Neuronal stem cell (in vitro differentiated cells): ENCODE data around the gene ABCA5. TPM values are rescaled to one million over a fixed set of nuclear protein-coding genes. Genes with fewer than 3 reads are reported as not detected.
"Not testable (repeated sequence)": the region's sequence is repeated elsewhere in the genome, so short reads cannot be mapped to it uniquely, and the experiment has no call there.

Source experiments
- DNase-seq: peaks from one replicate; pipeline ENCODE4 v3.0.0-alpha.2; 2013; ENCODE audit warnings: low spot score
- H2AFZ ChIP-seq: one replicate; pipeline ENCODE4 v1.6.1; 2013; ENCODE audit warnings: mild to moderate bottlenecking, low read length, inconsistent platforms
- H2AK5ac ChIP-seq: 2 replicates; pipeline ENCODE4 v1.6.1; 2013; ENCODE audit warnings: low read depth, mild to moderate bottlenecking, inconsistent platforms, low read length, moderate library complexity, mixed read lengths
- H2BK120ac ChIP-seq: 2 replicates; pipeline ENCODE4 v1.6.1; 2013; ENCODE audit warnings: low read depth, mild to moderate bottlenecking, inconsistent platforms, low read length, moderate library complexity, mixed read lengths
- H2BK12ac ChIP-seq: one replicate; pipeline ENCODE4 v1.6.1; 2013; ENCODE audit warnings: low read length, inconsistent platforms
- H2BK15ac ChIP-seq: 2 replicates; pipeline ENCODE4 v1.6.1; 2013; ENCODE audit warnings: mild to moderate bottlenecking, low read length, inconsistent platforms, mixed read lengths
- H2BK5ac ChIP-seq: one replicate; pipeline ENCODE4 v1.6.1; 2013; ENCODE audit warnings: inconsistent platforms, mild to moderate bottlenecking, low read length, moderate library complexity
- H3K14ac ChIP-seq: one replicate; pipeline ENCODE4 v1.6.1; 2013; ENCODE audit warnings: low read length, inconsistent platforms
- H3K18ac ChIP-seq: 2 replicates; pipeline ENCODE4 v1.6.1; 2013; ENCODE audit warnings: low read length, inconsistent platforms
- H3K23ac ChIP-seq: 2 replicates; pipeline ENCODE4 v1.6.1; 2013; ENCODE audit warnings: low read depth, mild to moderate bottlenecking, mixed read lengths, low read length, inconsistent platforms; ENCODE audit not compliant: poor library complexity
- H3K27ac ChIP-seq: replicated peaks from 3 replicates; pipeline ENCODE4 v1.5.1; 2013; ENCODE audit warnings: low read length, inconsistent platforms
- H3K27me3 ChIP-seq, 3 experiments: 2 replicates each; pipeline ENCODE4 v1.6.1; 2013; ENCODE audit warnings: low read length in 3 of 3, mild to moderate bottlenecking in 2 of 3, inconsistent platforms in 1 of 3, low read depth in 1 of 3, mixed read lengths in 1 of 3, moderate library complexity in 1 of 3; ENCODE audit not compliant: control insufficient read depth in 3 of 3, insufficient read depth in 3 of 3
- H3K36me3 ChIP-seq, 2 donors: replicated peaks in 1 of 2; 2 replicates each; pipeline ENCODE4 v1.6.1; 2013; ENCODE audit warnings: low read length in 2 of 2; ENCODE audit not compliant: control insufficient read depth in 2 of 2, insufficient read depth in 2 of 2
- H3K4ac ChIP-seq: 2 replicates; pipeline ENCODE4 v1.6.1; 2013; ENCODE audit warnings: inconsistent platforms, mild to moderate bottlenecking, low read length, moderate library complexity
- H3K4me1 ChIP-seq, 2 donors: 1 replicate in 1 of 2; 2 replicates in 1 of 2; pipeline ENCODE4 v1.6.1; 2013; ENCODE audit warnings: low read length in 2 of 2, low read depth in 1 of 2; ENCODE audit not compliant: control insufficient read depth in 2 of 2, insufficient read depth in 1 of 2
- H3K4me2 ChIP-seq: one replicate; pipeline ENCODE4 v1.6.1; 2013; ENCODE audit warnings: mild to moderate bottlenecking, low read length, inconsistent platforms; ENCODE audit not compliant: insufficient read depth, poor library complexity, severe bottlenecking
- H3K4me3 ChIP-seq, 2 donors: 2 replicates each; pipeline ENCODE4 v1.5.1; 2013; ENCODE audit warnings: low read length in 2 of 2, mild to moderate bottlenecking in 2 of 2, inconsistent platforms in 1 of 2, moderate library complexity in 1 of 2
- H3K79me1 ChIP-seq: one replicate; pipeline ENCODE4 v1.6.1; 2013; ENCODE audit warnings: low read depth, mild to moderate bottlenecking, inconsistent platforms, low read length, moderate library complexity
- H3K9ac ChIP-seq: one replicate; pipeline ENCODE4 v1.6.1; 2013; ENCODE audit warnings: mild to moderate bottlenecking, low read depth, low read length, inconsistent platforms; ENCODE audit not compliant: poor library complexity
- H3K9me3 ChIP-seq, 2 donors: replicated peaks in 1 of 2; 2 replicates each; pipeline versions ENCODE3 to v1.6.1; 2013; ENCODE audit warnings: low read length in 2 of 2, mild to moderate bottlenecking in 2 of 2, inconsistent platforms in 1 of 2, low read depth in 1 of 2, mixed read lengths in 1 of 2, moderate library complexity in 1 of 2; ENCODE audit not compliant: control insufficient read depth in 2 of 2, insufficient read depth in 1 of 2
- H4K8ac ChIP-seq: one replicate; pipeline ENCODE4 v1.6.1; 2013; ENCODE audit warnings: low read depth, mild to moderate bottlenecking, inconsistent platforms, low read length, moderate library complexity
- H4K91ac ChIP-seq: one replicate; pipeline ENCODE4 v1.6.1; 2013; ENCODE audit warnings: low read length, low read depth, mild to moderate bottlenecking, inconsistent platforms; ENCODE audit not compliant: poor library complexity
- WGBS, 2 donors: extraction: QIAGEN DNeasy Blood & Tissue Kit; methylation state at CpG; one replicate each; pipeline ENCODE4 v1.1.7; 2013; ENCODE audit warnings: missing lambda C conversion rate in 2 of 2, mixed read lengths in 1 of 2; ENCODE audit not compliant: insufficient read length in 2 of 2, insufficient replicate concordance in 1 of 2; ENCODE audit errors: extremely low coverage in 2 of 2; 5-methylcytosine and 5-hydroxymethylcytosine counted together
- small RNA-seq: library from polyadenylated mRNA; stranded (forward); fragments of <200 nt; extraction: miRNeasy Mini kit (QIAGEN cat#:217004); gene quantifications from one replicate; pipeline ENCODE3, GENCODE V24; 2013; ENCODE audit not compliant: insufficient read depth

The ABCA5 gene

DNA sequence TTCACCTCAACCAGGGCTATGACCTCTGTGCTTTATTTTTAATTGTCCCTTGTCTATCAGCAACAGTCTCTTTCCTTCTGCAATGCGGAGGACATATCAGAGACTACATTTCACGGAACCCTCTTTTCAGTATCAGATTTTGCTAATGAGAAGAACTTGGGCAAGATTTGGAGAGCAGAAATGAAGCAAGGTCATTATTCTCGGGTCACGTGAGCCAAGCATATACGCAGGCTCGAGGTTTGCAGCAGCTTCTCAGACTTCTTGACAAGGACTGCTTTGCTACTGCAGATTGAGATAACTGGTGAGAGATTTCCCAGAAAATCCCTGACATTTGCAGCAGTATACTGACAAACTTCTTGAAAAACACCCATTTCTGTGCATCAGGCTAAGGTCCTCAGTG lies 128.7 kb downstream of the ABCA5 start:
- Histone ChIP-seq H2BK15ac (no peak overlapping the region), H3K9me3 (no peaks in the 10 kb centered on the region), H3K4ac (no peak overlapping the region), H4K8ac (no peak overlapping the region), H3K27me3 (no peaks in the 10 kb centered on the region), H3K9ac (no peak overlapping the region), H2BK12ac (no peak overlapping the region), H3K14ac (no peak overlapping the region), H3K18ac (no peak overlapping the region), H3K4me2 (no peak overlapping the region), H3K4me1 (no peaks in the 10 kb centered on the region), H3K4me3 (no peak overlapping the region), H2AK5ac (no peak overlapping the region), H2AFZ (no peak overlapping the region), H3K27ac (no peak overlapping the region), H2BK120ac (no peak overlapping the region), H3K23ac (no peak overlapping the region), H4K91ac (no peak overlapping the region), H2BK5ac (no peak overlapping the region), H3K36me3 (no peaks in the 10 kb centered on the region), H3K79me1 (no peaks in the 10 kb centered on the region)
- DNase-seq, result no peak
- WGBS, 2 donors, result no CpG with 5 or more reads among the region's 6 CpGs

DNA sequence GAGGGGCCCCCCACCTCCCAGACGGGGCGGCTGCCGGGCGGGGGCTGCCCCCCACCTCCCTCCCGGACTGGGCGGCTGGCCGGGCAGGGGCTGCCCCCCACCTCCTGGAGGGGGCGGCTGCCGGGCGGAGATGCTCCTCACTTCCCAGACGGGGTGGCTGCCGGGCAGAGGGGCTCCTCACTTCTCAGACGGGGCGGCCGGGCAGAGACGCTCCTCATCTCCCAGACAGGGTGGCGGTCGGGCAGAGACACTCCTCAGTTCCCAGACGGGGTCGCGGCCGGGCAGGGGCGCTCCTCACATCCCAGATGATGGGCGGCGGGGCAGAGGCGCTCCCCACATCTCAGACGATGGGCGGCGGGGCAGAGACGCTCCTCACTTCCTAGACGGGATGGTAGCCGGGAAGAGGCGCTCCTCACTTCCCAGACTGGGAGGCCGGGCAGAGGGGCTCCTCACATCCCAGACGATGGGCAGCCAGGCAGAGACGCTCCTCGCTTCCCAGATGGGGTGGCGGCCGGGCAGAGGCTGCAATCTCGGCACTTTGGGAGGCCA lies 130.8 kb downstream of the ABCA5 start:
- WGBS, 2 donors, result no CpG with 5 or more reads among the region's 40 CpGs
- H2BK15ac ChIP-seq, H3K18ac ChIP-seq, H3K27ac ChIP-seq, H2BK5ac ChIP-seq, H3K14ac ChIP-seq, H2AFZ ChIP-seq, H3K4me1 ChIP-seq, H2AK5ac ChIP-seq, H4K8ac ChIP-seq, H2BK12ac ChIP-seq, H3K9ac ChIP-seq, H3K4ac ChIP-seq, H3K23ac ChIP-seq, H3K27me3 ChIP-seq, H3K4me3 ChIP-seq, DNase-seq, H3K4me2 ChIP-seq, H4K91ac ChIP-seq, H3K9me3 ChIP-seq, H2BK120ac ChIP-seq, H3K79me1 ChIP-seq, H3K36me3 ChIP-seq: not testable (repeated sequence)

Small RNA genes within 50 kb of the gene (small RNA-seq; reads per million reads assigned to genes)
- gene RF00561, result not detected
- not detected for gene SNRPGP4
